AG08395 (cell line): ENCODE results near the gene RAD51.
A peak's percentile ranks its signal among the peaks of the same experiment; 100 is the strongest.

ENCODE experiments used
- DNase-seq: peaks from one replicate; pipeline ENCODE4 v3.0.0; 2012; ENCODE audit warnings: mixed read lengths, low spot score

The RAD51 gene

DNA sequence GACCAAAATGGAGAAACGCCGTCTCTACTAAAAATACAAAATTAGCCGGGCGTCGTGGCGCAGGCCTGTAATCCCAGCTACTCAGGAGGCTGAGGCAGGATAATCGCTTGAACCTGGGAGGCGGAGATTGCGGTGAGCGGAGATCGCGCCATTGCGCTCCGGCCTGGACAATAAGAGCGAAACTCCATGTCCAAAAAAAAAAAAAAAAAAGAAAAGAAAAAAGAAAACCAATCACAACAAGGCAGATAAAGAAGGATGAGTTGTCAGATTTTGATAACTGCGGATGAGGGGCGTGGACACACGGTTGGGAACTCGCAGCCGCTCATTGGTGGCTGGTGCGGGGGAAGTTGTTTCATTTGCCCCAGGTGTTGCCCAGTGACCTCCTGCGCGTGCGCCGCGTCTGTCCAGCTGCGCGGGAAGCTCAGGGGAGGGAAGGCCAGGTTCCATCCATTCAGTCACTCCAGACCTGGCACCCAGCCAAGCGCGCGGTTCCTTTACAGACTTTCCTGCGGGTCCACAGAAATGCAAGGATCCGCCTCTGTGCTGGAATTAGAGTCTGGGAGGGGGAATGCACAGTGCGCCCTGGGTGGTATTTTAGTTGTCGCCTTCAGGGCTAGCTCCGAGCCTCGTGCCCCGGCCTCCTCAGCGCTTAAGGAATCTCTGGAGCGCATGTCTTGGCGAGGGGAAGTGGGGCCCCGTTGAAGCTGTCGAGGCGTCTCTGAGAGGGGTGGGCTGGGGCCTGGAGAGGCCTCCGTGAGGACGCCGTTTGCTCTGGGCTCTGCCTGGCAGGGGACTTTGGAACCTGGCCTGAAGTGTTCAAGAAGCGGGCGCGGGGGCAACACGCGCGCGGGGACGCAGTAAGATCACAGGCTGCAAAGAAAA lies 68.2 kb downstream of the RAD51 start:
- peak; percentile 26 for DNase-seq

DNA sequence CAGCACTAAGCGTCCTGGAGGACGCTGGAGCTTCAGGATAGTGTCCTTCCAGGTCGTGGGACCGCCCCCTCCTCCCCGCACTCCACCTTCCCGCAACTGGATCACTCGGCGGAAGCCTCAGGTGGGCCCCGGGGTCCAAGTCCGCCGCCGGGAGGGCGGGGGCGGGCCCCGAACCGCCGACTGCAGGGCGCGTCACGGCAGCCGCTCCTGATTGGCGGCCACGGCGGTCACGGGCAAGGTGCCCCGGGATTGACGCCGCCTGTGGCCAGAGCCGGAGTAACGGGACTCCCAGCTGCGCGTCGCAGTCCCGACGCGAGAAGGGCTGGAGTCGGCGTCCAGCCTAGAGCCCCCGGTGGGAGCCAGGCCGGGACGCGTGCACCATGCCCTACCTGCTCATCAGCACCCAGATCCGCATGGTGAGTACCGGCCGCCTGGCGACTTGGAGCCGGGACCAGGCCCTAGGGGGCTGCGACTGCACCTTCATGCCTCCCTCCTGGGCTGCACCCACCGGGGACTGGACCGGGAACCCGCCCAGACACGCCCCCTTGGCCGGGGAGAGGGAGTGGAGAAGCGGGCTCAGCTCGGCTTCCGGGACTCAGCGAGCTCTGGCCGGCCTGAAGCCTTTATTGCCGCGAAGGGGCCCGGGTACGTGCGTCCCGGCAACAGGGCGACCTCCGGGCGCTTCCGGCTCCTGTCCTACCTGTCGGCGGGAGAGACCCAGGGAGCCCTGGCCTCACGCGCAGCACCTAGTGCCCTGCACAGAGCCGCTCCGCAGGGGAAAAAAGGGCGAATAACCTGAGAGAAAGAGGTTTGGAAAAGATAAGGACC lies 69.0 kb downstream of the RAD51 start, which contains the start of gene GCHFR:
TSS of gene GCHFR (plus strand) at position 268 of the 828 bp plus-strand sequence. CDS start at position 381, 113 bp downstream.
- DNase-seq: peak; percentile 80

DNA sequence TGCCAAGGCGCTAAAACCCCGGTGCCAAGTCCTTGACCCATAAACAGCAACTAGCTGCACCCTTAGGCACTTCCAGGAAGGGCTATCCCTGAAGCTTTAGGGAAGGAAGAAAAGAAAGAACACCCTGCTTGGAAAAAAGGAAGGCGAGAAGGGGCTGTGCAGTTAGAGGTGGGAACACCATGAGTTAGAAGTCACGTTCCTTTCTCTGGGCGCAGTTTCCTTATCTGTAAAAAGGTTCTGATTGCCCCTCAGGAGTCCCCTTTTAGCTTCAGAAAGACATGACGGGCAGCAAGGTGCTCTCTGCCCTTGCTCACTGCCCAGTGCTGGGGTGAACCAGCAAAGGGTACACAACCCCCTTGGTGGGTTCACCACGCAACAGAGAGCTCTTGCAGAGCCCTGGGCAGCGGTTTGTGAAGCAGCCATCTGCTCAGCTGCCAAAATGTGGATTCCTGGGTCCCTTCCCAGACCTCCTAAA lies 69.7 kb downstream of the RAD51 start:
- DNase-seq: no peak

DNA sequence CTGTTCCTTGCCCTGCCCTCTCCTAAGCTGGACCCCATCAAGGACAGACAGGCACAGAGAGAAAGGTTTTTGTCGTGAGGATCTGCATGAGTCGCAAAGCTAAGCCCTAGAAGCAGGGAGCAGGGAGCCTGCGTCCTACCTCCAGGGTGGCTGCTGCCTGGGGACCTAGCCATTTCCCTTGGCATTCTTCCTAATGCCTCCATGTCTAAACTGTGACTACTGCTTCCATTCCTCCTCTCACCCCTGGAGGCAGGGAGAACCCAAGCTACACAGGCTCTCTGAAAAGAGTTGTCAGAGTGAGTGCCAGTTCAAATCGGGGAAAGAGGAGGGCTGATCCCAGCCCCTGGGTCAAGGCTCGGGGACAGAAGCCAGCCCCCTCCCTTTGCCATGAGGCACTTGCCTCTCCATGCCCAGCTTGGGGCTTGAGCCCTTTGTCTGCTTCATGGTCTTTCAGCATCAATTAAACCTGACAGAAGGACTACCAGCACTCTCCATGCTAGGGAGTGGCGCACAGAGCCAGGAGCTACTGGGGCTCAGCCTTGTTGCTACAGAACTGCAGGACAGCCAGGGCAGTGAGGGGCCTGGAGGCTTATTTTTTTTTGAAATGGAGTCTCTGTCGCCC lies 71.3 kb downstream of the RAD51 start:
- DNase-seq: peak; percentile 40

DNA sequence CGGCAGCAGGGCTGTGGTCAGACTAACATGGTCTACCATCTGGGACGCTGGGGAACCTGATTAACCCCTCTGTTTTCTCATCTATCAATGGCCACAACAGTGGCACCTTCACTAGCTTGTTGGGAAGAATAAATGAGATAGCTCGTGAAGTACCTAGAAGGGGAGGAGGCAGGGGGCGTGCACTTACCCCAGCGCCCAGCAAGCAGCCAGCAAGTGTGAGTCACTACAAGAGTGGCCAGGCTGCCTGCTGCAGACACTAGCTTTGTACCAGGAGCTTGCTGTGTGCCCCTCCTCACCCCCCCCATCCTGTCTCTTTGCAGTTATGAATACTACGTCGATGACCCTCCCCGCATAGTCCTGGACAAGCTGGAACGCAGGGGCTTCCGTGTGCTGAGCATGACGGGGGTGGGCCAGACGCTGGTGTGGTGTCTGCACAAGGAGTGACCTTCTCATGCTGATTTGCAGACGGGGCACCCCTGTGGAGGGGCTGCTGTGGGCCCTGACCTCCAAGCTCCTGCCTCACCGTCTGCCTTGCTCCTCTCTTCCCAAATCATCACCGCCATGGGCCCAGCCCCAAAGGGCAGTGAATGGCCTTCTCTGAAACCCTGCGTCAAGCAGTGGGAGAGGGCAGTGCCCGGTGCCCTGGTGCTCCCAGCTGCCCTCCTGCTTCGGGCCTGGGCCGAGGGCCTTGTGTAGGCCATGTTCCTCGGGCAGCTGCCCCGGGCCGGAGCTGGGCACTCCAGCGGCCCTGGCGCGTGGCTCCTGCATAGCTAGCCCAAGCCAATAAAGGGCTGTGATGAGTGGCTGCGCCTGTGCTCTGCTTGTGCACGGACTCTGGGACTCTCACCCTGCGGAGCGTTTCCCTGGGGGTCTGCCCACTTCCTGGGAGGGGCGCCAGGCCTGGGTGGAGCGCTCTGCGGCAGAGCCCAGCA lies 72.2 kb downstream of the RAD51 start:
- DNase-seq: peak; percentile 29

DNA sequence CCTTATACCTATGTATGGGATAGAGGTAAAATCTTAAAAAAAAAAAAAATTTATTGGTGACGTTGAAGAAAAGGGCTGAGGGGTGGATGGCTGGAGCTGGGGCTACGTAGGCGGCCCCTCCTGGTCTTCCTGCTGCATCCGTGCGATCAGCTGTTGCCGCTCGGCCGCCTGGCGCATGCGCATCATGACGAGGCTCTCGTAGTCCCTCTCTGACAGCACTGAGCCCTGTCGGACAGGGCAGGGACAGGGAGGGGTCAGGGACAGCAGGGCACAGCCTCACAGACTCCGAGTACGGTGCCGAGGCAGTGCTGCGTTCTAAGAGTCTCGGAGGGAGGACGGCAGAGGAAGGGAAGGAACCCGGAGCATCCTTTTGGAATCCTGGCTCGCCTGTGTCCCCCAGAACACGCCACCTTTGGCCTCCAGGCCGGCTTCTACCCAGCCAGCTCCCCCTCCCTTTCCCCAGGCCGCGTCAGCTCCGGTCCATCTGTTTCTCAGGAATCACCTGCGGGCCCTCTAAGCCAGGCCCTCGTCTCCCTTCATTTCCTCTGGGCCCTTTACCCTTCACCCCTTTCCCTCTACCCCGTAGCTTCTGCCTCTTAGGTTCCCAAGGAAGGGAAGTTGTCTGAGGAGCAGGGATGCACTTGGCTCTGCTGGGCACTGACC lies 73.0 kb downstream of the RAD51 start:
- DNase-seq: no peak

DNA sequence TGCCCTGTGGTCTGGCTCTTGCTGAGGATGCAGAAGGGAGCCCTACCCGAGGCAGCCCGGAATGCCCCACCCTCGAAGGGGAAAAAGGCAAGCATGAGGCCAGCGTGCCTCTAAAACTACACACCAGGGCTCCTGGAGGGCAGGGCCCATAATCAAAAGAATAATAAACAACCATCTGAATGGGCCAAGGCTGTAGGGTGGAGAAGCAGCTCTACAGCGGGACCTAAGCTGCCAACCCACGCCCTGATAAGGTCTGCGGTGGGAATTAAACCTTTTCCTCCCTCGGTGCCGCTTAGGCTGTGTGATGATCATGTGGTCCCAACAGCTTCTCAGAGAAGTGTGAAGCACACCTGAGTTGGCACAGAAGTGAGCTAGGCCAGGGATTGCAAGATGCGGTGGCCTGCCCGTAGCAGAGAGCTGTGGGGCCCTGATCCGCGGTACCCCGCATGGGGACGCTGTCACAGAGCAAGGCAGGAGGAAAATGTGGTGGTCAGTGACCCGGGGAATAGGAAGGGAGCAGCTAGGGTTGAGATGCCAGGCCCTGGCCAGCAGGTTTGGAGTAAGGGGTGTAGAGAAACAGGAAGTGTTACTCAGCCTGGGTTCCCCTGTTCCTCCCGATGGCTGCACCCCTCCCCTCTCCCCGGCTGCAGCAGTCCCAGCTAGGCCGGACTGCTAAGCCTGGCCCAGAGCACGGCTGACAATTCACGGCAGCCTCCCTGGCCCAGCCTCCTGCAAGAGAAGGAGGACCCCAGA lies 73.7 kb downstream of the RAD51 start:
- DNase-seq: no peak

DNA sequence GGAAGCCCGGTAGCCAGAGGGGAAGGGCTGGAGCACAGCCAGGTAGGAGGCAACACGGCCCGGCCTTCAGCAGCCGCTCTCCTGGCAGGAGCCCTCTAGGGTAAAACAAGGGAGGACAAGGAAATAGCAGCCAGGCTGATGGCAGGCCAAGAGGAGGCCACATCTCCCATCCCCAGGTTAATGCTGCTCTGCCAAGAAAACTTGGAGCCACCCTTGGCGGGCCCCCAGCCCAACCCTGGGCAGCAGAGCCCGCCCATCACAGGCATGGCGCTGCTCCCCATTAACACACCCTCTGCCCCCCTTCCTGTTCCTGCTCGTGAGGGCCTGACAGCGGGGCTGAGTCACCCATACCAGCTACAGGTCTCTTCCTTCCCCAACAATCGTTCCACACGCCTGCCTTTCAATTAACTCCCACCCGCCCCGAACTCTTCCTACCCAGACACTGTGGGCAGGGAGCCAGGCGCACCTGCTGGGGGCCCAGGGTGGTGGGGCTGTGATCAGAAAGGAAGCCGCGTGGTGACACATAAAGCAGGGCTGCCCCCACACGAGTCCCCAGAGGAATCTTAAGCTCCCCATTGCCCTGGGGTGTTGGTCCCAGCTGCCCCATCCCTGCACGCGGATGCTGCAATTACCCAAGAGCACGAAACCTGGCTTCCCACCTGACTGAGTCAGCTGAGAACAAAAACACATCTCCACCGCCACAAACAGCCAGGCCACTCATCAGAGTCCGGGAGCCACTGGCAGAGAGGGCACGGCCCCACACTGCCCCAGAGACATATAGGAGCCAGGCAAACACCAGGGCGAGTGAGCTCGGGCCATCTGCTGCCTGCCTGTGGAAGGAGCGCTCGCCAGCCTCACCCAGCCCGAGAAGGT lies 74.5 kb downstream of the RAD51 start, which contains the start of gene C15orf62:
TSS of gene C15orf62 (plus strand) at position 707 of the 873 bp plus-strand sequence. CDS start 516 bp downstream, outside the sequence.
- DNase-seq: no peak

DNA sequence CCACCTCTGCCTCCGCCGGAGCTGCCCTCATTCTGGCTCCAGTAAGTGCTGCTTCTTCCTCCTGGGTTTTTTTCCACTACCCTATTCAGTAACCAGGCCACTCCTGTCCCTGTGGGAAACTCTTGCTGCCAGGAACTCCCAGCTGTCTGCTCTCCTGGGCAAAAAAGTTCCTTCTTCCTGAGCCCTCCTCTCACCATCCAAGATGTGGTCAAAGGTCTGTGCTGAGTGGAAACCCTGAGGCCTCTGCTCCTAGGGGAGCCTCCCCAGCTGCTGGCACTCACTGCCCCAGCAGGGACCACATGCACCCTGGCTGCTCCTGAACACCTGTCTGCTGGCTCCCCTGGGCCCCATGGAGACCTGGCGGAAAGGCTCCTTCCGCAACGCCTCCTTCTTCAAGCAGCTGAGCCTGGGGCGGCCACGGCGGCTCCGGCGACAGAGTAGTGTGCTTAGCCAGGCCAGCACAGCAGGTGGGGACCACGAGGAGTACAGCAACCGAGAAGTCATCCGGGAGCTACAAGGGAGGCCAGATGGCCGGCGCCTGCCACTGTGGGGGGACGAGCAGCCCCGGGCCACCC lies 75.3 kb downstream of the RAD51 start:
- DNase-seq: no peak

DNA sequence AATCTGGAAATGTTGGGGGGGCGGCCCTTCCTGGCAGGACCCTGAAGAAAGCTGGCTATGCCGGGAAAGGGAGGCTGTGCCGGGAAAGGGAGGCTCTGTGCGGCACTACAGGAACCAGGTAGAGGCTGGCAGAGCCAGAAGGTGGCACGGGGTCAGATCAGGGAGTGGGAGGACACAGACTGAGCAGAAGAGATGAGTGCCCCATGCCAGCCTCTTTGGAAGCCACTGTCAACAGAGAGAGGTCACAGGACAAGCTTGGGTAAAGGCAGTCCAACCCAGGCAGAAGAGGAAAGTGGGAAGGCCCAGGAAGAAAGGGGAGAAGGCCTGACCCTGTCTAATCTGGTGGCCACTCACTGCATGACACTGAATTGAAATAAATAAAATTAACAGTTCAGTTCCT lies 76.3 kb downstream of the RAD51 start:
- no peak for DNase-seq

DNA sequence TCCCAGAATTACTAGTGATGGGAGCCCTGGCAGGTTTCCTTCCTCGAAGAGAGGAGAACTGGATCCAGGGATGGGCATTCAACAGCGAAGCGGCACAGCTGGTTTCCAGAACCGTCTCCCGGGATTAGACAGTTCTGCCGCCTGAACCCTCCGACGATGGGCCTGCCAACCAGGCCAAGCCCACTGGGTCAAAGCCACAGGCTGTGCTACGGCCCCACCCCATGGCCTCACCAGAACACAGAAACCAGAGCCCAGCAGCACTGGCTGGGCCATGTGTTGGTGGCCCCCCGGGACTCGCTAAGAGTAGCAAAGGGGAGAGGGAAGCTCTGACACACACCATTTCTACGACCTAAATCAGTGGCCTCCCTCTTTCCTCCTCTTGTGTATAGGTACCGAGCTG lies 77.0 kb downstream of the RAD51 start:
- DNase-seq: no peak

DNA sequence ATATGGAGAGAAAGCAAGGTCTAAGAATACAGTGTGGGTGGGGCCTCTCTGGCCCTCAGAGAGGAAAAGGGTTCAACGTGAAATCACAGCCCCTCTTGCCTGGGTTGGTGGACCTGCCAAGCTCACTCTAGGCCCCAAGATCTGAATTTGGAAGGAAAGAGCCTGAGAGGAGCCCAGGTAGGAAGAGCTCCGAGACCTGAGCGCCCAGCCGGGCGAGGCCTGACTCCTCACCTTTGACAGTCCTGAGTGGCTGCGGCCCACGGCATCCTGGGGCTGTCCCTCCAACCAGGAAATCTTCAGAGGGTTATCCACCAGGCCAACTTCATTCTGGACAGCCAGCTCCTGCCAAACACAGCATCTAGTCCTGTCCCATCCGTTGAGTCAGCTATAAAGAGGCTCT lies 78.5 kb downstream of the RAD51 start:
- DNase-seq: no peak

DNA sequence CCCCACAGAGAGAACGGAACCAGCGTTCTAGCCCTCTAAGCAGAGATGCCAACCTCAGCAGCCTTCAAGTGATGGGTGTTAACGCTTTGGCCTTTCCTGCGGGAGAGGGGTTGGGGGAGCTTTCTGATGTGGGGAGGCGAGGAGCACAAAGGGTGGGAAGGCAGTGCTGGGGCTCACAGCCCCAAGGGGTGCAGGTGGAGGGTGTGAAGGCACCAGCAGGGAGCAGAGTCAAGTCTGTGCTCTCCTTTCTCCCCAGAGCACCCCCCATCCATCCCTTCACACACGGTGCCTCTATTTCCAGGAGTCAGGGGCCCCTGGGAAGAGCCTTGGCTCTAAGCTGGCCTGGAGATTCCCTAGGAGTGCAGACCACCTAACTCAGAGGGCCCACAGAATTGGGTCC lies 78.9 kb downstream of the RAD51 start:
- no peak for DNase-seq

DNA sequence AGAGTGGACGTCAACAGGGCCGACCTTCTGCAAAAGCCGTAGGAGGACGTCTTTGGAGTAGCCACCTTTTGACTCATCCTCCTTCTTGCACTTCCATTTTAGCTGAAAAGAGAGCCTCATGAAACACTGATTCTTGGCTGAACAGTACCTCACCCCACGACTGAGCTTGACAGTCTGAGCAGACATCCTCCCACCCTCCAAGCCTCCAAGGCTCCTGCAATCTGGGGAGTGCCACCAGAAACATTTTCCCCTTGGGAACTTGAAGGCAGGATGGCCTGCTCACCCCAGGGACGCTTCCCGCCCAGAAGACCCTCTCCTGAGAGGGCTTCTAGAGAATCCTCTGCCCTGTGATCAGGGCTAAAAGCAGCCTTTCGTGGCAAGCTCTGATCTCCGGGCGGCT lies 80.0 kb downstream of the RAD51 start:
- DNase-seq: no peak

DNA sequence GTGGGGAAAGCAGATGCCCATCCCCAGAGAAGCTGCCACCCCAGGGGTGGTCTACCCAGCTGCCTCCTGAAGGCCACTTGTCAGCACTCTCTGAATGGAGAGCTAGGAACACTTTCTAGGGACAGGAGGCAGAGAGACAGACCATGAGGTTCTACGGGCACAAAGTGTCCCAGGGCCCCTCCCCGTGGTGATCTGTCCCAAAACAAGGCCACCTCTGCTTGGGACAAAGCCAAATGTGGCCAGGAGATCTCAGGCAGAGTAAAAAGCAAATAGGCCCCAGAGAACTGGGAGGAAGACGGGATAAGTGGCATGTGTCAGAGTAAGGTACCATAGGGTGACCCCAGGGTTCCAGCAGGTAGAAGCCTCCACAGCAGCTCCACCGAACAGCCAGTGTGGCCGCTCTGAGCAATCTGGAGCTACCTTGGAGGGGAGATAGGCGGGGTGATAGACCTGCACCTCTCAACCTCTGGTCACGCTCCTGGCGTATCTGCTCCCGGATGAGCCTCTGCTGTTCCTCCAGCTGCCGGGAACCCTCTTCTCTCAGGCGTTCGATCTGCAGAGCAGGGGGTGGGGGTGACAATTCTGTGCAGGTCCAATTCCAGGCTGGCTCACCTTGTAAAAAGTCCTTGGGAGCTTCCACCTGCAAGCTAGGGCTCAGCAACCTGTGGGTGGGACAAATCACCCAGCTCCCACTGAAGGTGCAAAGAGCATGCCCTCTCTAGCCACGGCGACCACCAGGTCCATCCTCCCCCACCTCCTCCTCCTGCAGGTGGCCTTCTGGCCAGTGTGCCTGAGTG lies 81.0 kb downstream of the RAD51 start:
- no peak for DNase-seq

DNA sequence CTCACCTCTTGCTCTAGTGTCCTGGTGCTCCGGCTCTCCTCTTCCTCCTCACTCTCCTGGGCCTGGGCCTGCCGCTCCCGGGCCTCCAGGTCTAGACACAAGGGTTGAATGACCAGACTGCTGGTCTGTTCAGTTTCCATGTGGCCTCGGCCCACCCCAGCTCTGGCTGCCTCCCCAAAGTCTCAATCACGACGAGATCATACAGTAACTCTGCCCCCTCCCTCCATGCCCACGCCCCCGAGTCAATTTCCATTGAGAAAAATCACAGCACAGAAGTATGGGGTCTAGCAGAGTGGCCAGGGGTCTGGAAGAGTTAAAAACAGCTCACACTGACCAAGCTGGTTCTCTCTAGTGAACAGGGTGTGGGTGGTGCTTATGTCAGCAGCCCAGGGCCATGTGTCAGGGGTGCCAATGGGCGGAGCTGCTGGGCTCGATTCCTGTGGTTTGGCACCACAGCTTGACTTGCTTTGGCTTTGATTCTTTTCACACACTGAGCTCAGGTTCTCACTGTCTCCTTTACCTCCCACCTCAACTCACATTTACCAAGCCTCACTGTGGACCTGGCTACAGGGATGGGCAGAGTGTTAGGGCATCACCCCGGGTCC lies 81.7 kb downstream of the RAD51 start:
- peak; percentile 92 for DNase-seq
